H9 (cell line): ENCODE results near the gene KCNIP4. TPM values are rescaled to one million over a fixed set of nuclear protein-coding genes. Genes with fewer than 3 reads are reported as not detected.

ENCODE experiments used
- DNase-seq: peaks from one replicate; pipeline ENCODE4 v3.0.0-alpha.2; 2017
- H2AFZ ChIP-seq: one replicate; pipeline ENCODE4 v1.6.1; 2013; ENCODE audit warnings: mild to moderate bottlenecking, low read length, control low read depth, moderate library complexity
- H2AK5ac ChIP-seq: 2 replicates; pipeline ENCODE4 v1.6.1; 2013; ENCODE audit warnings: low read length, control low read depth, mixed read lengths; ENCODE audit not compliant: insufficient read length
- H2BK120ac ChIP-seq: one replicate; pipeline ENCODE4 v1.6.1; 2013; ENCODE audit warnings: low read depth, mild to moderate bottlenecking, low read length, control low read depth, inconsistent platforms; ENCODE audit not compliant: poor library complexity, severe bottlenecking
- H2BK12ac ChIP-seq: 2 replicates; pipeline ENCODE4 v1.6.1; 2013; ENCODE audit warnings: low read length, control low read depth, mixed read lengths, low read depth; ENCODE audit not compliant: insufficient read length
- H2BK15ac ChIP-seq: 2 replicates; pipeline ENCODE4 v1.6.1; 2013; ENCODE audit warnings: low read depth, low read length, control low read depth
- H2BK20ac ChIP-seq: one replicate; pipeline ENCODE4 v1.6.1; 2013; ENCODE audit warnings: low read depth, mild to moderate bottlenecking, low read length, control low read depth, inconsistent platforms; ENCODE audit not compliant: poor library complexity, severe bottlenecking
- H2BK5ac ChIP-seq: 2 replicates; pipeline ENCODE4 v1.6.1; 2013; ENCODE audit warnings: low read length, control low read depth, mixed read lengths; ENCODE audit not compliant: insufficient read length
- H3K14ac ChIP-seq: 2 replicates; pipeline ENCODE4 v1.6.1; 2013; ENCODE audit warnings: low read length, control low read depth; ENCODE audit not compliant: insufficient read depth
- H3K18ac ChIP-seq: 2 replicates; pipeline ENCODE4 v1.6.1; 2013; ENCODE audit warnings: low read depth, mild to moderate bottlenecking, mixed read lengths, low read length, control low read depth; ENCODE audit not compliant: insufficient read length
- H3K23ac ChIP-seq: 2 replicates; pipeline ENCODE4 v1.6.1; 2013; ENCODE audit warnings: low read length, control low read depth, mixed read lengths, low read depth; ENCODE audit not compliant: insufficient read length
- H3K23me2 ChIP-seq: 2 replicates; pipeline ENCODE4 v1.6.1; 2013; ENCODE audit warnings: low read depth, mild to moderate bottlenecking, mixed read lengths, low read length, control low read depth; ENCODE audit not compliant: insufficient read length, poor library complexity, severe bottlenecking
- H3K27ac ChIP-seq: 2 replicates; pipeline ENCODE4 v1.5.1; 2013; ENCODE audit warnings: low read length, control low read depth, mixed read lengths, low read depth; ENCODE audit not compliant: insufficient read length
- H3K27me3 ChIP-seq: 2 replicates; pipeline ENCODE4 v1.6.1; 2013; ENCODE audit warnings: low read length, control low read depth, inconsistent platforms; ENCODE audit not compliant: insufficient read depth
- H3K4ac ChIP-seq: 2 replicates; pipeline ENCODE4 v1.6.1; 2013; ENCODE audit warnings: low read depth, mild to moderate bottlenecking, control low read depth, inconsistent platforms, low read length, moderate library complexity
- H3K4me1 ChIP-seq: 2 replicates; pipeline ENCODE4 v1.6.1; 2013; ENCODE audit warnings: low read length, control low read depth, inconsistent platforms; ENCODE audit not compliant: insufficient read depth
- H3K4me2 ChIP-seq: 2 replicates; pipeline ENCODE4 v1.6.1; 2013; ENCODE audit warnings: low read length, control low read depth, mixed read lengths; ENCODE audit not compliant: insufficient read length, insufficient read depth
- H3K56ac ChIP-seq: 2 replicates; pipeline ENCODE4 v1.6.1; 2013; ENCODE audit warnings: low read depth, mild to moderate bottlenecking, mixed read lengths, low read length, control low read depth; ENCODE audit not compliant: insufficient read length
- H3K79me1 ChIP-seq: 2 replicates; pipeline ENCODE4 v1.6.1; 2013; ENCODE audit warnings: low read depth, mild to moderate bottlenecking, moderate library complexity, low read length, control low read depth, inconsistent platforms; ENCODE audit not compliant: insufficient read depth, poor library complexity, severe bottlenecking
- H3K79me2 ChIP-seq: 2 replicates; pipeline ENCODE4 v1.6.1; 2013; ENCODE audit warnings: low read length, control low read depth, inconsistent platforms; ENCODE audit not compliant: insufficient read depth
- H3K9ac ChIP-seq: 2 replicates; pipeline ENCODE4 v1.6.1; 2013; ENCODE audit warnings: low read length, control low read depth, mixed read lengths; ENCODE audit not compliant: insufficient read length; ENCODE audit errors: extremely low read depth
- H3K9me3 ChIP-seq: one replicate; pipeline ENCODE4 v1.6.1; 2013; ENCODE audit warnings: low read depth, low read length, inconsistent platforms; ENCODE audit not compliant: control insufficient read depth
- H3T11ph ChIP-seq: one replicate; pipeline ENCODE4 v1.6.1; 2013; ENCODE audit warnings: mild to moderate bottlenecking, low read length, control low read depth, inconsistent platforms
- H4K20me1 ChIP-seq: one replicate; pipeline ENCODE4 v1.6.1; 2013; ENCODE audit not compliant: control insufficient read depth, insufficient read length, insufficient read depth
- H4K5ac ChIP-seq: 2 replicates; pipeline ENCODE4 v1.6.1; 2013; ENCODE audit warnings: low read depth, mild to moderate bottlenecking, mixed read lengths, low read length, control low read depth; ENCODE audit not compliant: insufficient read length
- H4K8ac ChIP-seq: replicated peaks from 2 replicates; pipeline ENCODE4 v1.6.1; 2013; ENCODE audit warnings: low read length, control low read depth, mixed read lengths, low read depth; ENCODE audit not compliant: insufficient read length
- H4K91ac ChIP-seq: 2 replicates; pipeline ENCODE4 v1.6.1; 2013; ENCODE audit warnings: low read depth, mild to moderate bottlenecking, moderate library complexity, mixed read lengths, low read length, control low read depth; ENCODE audit not compliant: insufficient read length
- H3K27ac Mint-ChIP-seq, 3 experiments: 2 replicates in 2 of 3; 3 replicates in 1 of 3; pipeline ENCODE4 v1.8.0; 2020 to 2021; ENCODE audit warnings: mixed read lengths in 3 of 3, mild to moderate bottlenecking in 1 of 3, moderate library complexity in 1 of 3
- H3K27me3 Mint-ChIP-seq: 2 replicates; pipeline ENCODE4 v1.8.0; 2021; ENCODE audit warnings: low read depth, mild to moderate bottlenecking, moderate library complexity, mixed read lengths
- H3K36me3 Mint-ChIP-seq, 3 experiments: 2 replicates in 2 of 3; 3 replicates in 1 of 3; pipeline ENCODE4 v1.8.0; 2020 to 2021; ENCODE audit warnings: low read depth in 3 of 3, mixed read lengths in 3 of 3; ENCODE audit not compliant: insufficient read depth in 1 of 3
- H3K4me1 Mint-ChIP-seq, 2 experiments: 2 replicates each; pipeline ENCODE4 v1.8.0; 2020; ENCODE audit warnings: mixed read lengths in 2 of 2
- H3K4me3 Mint-ChIP-seq, 2 experiments: 2 replicates in 1 of 2; 3 replicates in 1 of 2; pipeline ENCODE4 v1.8.0; 2020 to 2021; ENCODE audit warnings: mild to moderate bottlenecking in 2 of 2, mixed read lengths in 2 of 2, moderate library complexity in 1 of 2
- H3K9me3 Mint-ChIP-seq, 2 experiments: 2 replicates in 1 of 2; 3 replicates in 1 of 2; pipeline ENCODE4 v1.8.0; 2020; ENCODE audit warnings: mild to moderate bottlenecking in 2 of 2, mixed read lengths in 2 of 2, moderate library complexity in 1 of 2
- CTCF ChIP-seq: fragments of 200-600 bp; sonication (generic); conservative IDR thresholded peaks from 3 replicates; pipeline ENCODE4 v1.8.0; 2021; ENCODE audit warnings: antibody characterized with exemption, mild to moderate bottlenecking
- WGBS: extraction: QIAGEN DNeasy Blood & Tissue Kit; methylation state at CpG from one replicate; pipeline ENCODE4 v1.1.7; 2013; ENCODE audit warnings: missing lambda C conversion rate, low lambda C conversion rate, mixed read lengths; ENCODE audit not compliant: insufficient read length; ENCODE audit errors: extremely low coverage; 5-methylcytosine and 5-hydroxymethylcytosine counted together
- total RNA-seq: library from RNA; stranded (reverse); gene quantifications from 2 replicates; pipeline ENCODE4 v1.2.1, GENCODE V29; 2021

KCNIP4 gene
- total RNA-seq, 1 experiment from 2014 or later: not detected

DNA sequence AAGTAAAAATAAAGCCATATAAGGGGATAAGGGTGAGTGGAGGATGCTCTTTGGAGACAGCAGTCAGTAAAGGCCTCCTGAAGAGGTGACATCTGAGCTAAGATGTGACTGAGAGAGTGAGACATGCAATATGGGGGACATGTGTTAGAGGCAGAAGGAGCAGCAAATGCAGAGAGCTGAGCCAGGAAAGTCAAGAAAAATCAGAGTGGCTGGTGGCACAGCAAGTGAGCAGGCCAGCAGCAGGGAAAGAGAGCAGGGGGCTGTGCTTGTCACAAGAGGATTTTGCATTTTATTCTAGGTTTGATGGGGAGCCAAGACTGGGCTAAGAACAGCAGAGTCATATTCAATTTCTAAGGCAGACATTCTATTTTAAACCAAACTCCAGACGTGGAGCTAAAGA, 394.5 kb downstream of the KCNIP4 start:
- Mint-ChIP-seq H3K4me1 (peaks cover 17 to 21% of the 10 kb centered on the region in 2 experiments), H3K9me3 (no peaks in the 10 kb centered on the region), H3K27me3 (no peaks in the 10 kb centered on the region; the same call in 1 of the 2 replicates), H3K4me3 (no peak overlapping the region), H3K36me3 (no peaks in the 10 kb centered on the region), H3K27ac (no peak overlapping the region)
- Histone ChIP-seq H3K27ac (no peak overlapping the region), H2BK15ac (no peak overlapping the region), H2BK120ac (no peak overlapping the region), H3K9me3 (no peaks in the 10 kb centered on the region), H3K14ac (no peak overlapping the region), H4K5ac (no peak overlapping the region), H2AK5ac (no peak overlapping the region), H3K18ac (no peak overlapping the region), H2BK12ac (no peak overlapping the region), H2BK20ac (no peak overlapping the region), H2AFZ (no peak overlapping the region), H2BK5ac (no peak overlapping the region), H3K27me3 (no peaks in the 10 kb centered on the region), H3K79me2 (no peaks in the 10 kb centered on the region), H3T11ph (no peak overlapping the region), H3K4ac (no peak overlapping the region), H3K4me1 (no peaks in the 10 kb centered on the region), H4K91ac (no peak overlapping the region), H3K4me2 (no peak overlapping the region), H3K23ac (no peak overlapping the region), H4K8ac (no peak overlapping the region), H3K56ac (no peak overlapping the region), H3K23me2 (no peaks in the 10 kb centered on the region), H3K79me1 (no peaks in the 10 kb centered on the region), H4K20me1 (no peaks in the 10 kb centered on the region), H3K9ac (no peak overlapping the region)
- TF ChIP-seq CTCF: no peak
- WGBS: no CpG with 5 or more reads among the region's 1 CpG
- DNase-seq: no peak
